AG08396 (cell line): ENCODE measurements around the gene ADK.
"Not testable (repeated sequence)": the region's sequence is repeated elsewhere in the genome, so short reads cannot be mapped to it uniquely, and the experiment has no call there.

ENCODE experiments used
- DNase-seq: peaks from one replicate; pipeline ENCODE4 v3.0.0; 2012; ENCODE audit warnings: low spot score, mixed read lengths

Gene ADK

DNA sequence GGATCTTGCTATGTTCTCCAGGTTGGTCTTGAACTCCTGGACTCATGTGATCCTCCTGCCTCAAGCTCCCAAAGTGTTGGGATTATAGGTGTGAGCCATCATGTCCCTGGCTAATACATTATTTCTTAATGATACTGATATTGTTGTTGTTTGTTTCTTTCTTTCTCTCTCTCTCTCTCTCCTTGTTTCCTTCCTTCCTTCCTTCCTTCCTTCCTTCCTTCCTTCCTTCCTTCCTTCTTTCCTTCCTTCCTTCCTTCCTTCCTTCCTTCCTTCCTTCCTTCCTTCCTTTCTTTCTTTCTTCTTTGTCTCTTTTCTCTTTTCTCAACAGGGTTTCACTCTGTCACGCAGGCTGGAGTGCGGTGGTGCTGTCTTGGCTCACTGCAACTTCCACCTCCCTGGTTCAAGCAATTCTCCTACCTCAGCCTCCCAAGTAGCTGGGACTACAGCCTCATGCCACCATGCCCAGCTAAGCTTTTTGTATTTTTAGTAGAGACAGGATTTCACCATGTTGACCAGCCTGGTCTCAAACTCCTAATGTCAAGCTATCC lies 149.1 kb downstream of the ADK start:
- DNase-seq: not testable (repeated sequence)

GRCh38 chr10:74300666-74301065 lies 149.6 kb downstream of the ADK start:
- no peak for DNase-seq

GRCh38 chr10:74305730-74306129 lies 154.7 kb downstream of the ADK start:
- no peak for DNase-seq

DNA sequence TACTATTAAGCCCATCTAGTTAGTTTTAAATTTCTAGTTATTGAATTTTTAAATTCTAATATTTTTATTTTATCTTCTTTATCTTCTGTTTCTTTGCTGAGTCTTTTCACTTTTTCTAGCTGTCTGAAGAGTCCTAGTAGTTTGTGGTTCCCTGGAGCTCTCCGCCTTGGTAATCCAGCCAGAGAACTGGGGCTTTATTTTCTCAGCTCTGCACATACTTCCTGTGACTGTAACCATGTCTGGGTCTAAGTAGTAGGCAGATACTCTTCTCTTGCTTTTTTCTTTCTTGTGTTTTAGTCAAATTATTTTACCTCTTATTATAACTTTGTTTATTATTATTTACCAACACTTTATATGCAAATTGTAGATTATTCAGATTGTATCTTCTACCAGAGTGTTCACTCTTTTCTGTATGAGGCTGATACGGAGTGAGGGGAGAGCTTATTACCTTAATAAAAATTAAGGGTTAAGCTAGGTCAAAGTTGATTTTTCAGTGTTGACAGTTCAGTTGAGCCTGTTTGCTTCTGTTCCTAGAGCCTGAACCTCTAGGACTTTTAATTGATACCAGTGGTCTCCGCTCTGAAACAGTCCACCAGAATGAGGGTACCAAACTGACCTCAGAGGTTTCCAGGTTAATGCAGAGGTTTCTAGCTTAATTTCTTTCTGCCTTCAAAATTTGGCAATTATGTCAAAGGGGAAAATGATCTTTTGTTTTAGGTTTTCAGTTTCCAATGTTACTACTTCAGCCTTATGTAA lies 155.4 kb downstream of the ADK start:
- DNase-seq: no peak

DNA sequence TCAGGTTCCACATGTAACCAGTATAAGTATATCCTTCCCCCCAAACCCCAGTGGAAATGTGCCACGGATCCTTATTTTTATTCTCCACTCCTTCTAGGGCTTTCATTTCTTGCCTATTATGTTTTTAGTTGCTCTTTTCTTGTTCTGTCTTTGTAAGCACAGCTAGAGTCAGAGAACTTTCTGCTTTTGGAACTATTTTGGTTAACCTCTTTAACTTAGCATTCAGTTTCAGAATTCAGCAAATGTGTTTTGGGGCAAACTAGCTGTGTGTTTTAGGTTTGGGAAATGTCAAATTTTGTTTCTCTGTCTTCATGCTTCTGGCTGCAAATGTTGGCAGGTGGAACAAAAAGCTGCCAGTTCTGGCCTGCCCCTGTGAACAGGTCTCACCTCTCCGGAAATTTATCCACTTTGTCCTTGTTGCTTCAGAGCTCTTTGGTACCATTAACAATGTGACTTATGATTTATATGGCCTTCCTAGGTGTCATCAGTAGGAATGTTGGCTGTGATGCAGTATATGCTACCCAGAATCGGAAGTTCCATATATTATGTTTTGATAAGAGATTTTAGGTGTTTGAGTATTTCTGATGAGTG lies 156.1 kb downstream of the ADK start:
- no peak for DNase-seq

GRCh38 chr10:74310652-74311257 lies 159.7 kb downstream of the ADK start:
- no peak for DNase-seq

GRCh38 chr10:74314166-74314565 lies 163.1 kb downstream of the ADK start:
- DNase-seq: no peak

GRCh38 chr10:74320026-74320425 lies 169.0 kb downstream of the ADK start:
- no peak for DNase-seq

DNA sequence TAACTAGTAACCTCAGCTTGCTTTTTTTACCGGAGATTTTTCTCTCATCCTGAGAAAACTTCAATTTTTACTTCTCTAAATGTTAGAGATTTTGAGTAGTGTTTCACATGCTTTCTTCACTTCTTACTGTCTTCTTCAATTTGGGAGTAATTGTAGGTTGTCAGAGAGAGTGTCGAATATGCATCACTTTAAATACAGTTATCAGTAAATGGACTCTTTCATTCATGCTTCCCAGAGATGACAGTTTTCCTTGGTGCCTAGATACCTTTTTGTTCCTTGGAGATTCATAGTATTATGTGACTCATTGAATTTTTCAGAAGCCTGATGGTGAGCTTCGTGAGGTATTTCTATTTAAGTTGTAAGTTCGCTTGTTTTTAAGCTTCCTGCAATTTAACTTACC lies 169.7 kb downstream of the ADK start:
- DNase-seq: no peak

- no peak for DNase-seq
Measured at GRCh38 chr10:74322141-74322540, 171.1 kb downstream of the ADK start.

GRCh38 chr10:74322565-74322964 lies 171.5 kb downstream of the ADK start:
- no peak for DNase-seq

GRCh38 chr10:74328388-74328787 lies 177.4 kb downstream of the ADK start:
- no peak for DNase-seq

DNA sequence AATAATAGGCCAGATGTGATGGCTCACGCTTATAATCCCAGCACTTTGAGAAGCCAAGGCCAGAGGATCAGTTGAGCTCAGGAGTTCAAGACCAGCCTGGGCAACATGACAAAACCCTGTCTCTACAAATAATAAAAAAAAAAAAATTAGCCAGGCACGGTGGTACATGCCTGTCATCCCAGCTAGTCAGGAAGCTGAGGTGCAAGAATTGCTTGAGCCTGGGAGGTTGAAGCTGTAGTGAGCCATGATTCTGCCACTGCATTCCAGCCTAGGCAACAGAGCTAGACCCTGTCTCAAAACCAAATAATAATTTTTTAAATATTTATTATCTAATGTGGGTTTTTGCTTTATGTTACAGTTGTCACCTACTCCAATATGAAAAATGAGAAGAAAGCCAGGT lies 178.9 kb downstream of the ADK start:
- no peak for DNase-seq

DNA sequence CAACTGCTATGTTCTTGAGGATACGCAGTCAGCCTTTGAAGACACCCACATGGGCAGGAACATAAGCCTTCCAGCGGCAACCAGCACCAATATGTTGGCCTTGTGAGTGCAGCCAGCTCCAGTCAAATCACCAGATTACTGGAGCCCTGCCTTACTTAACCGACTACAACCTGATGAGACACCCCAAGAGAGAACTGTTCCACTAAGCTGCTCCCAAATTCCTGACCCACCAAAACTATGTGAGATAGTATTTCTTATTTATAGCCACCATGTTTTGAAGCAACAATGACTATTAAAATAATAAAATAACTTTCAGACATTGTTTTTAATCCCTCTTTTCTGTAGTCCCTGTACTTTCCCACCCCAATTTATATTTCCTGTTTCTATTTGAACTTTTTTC lies 179.6 kb downstream of the ADK start:
- DNase-seq: no peak

- DNase-seq: no peak
Measured at GRCh38 chr10:74332398-74332797, 181.4 kb downstream of the ADK start.

DNA sequence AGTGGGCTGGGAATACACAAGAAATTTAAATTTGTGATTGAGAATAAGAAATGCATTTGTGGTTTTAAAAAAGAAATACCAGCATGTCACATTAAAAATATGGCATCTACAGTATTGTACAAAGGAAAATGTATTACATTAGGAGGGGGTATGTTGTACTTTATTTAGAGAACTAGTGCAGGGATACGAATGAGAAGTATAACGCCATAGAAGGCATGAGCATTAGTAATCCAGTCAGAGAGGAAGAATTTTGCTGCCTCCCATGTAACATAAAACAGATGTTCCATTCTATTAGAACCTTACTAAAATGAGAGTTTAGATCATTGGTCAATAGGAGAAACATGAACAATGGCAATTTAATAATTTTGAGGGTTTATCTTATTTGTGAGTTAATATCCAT lies 182.2 kb downstream of the ADK start:
- DNase-seq: peak; percentile 23

- DNase-seq: no peak
Measured at GRCh38 chr10:74334221-74334620, 183.2 kb downstream of the ADK start.

- no peak for DNase-seq
Measured at GRCh38 chr10:74335501-74335900, 184.5 kb downstream of the ADK start.

DNA sequence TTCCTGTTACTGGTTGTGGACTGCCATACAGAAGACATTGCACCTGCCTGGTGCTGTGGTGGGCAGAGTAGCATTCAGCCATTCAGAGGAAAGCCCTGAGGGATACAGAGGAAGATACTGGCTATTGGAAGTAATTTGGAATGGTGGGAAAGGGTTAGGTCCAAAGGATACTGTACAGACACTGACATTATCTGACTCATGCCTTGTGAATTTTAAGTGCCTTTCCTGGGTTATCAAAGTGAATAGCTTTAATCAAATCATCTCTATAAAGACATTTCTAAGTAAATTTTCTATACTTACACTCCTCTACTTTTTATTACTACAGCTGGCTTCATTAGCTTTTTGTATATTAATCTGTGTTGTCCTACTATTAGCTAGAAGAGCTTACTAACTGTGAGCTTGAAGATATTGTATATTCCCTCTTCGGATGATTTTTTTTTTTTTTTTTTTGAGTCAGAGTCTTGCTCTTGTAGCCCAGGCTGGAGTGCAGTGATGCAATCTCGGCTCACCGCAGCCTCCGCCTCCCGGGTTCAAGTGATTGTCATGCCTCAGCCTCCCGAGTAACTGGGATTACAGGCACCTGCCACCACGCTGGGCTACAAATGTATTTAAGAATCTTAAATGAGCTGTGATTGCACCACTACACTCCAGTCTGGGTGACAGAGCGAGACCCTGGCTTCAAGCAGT lies 186.5 kb downstream of the ADK start:
- no peak for DNase-seq

GRCh38 chr10:74342991-74343390 lies 192.0 kb downstream of the ADK start:
- no peak for DNase-seq

GRCh38 chr10:74343804-74344203 lies 192.8 kb downstream of the ADK start:
- DNase-seq: no peak

GRCh38 chr10:74344306-74344705 lies 193.3 kb downstream of the ADK start:
- DNase-seq: no peak

DNA sequence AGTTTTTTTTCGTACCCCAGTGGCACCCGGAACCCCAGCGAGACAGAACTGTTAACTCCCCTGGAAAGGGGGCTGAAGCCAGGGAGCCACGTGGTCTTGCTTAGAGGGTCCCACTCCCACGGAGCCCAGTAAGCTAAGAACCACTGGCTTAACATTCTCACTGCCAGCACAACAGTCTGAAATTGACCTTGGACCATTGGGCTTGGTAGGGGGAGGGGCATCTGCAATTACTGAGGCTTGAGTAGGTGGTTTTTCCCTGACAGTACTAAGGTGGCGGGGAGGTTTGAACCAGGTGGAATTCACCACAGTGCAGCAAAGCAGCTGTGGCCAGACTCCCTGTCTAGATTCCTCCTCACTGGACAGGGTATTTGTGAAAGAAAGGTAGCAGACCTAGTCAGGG lies 196.5 kb downstream of the ADK start:
- no peak for DNase-seq
